GM12891 (cell line): ENCODE measurements around the gene ANKRD44.
A peak's percentile ranks its signal among the peaks of the same experiment; 100 is the strongest.

Source experiments
- POLR2A ChIP-seq: IDR thresholded peaks from 2 replicates; pipeline ENCODE4 v1.6.1; 2011; ENCODE audit warnings: low read depth, low read length, control low read depth
- POLR2AphosphoS5 ChIP-seq: IDR thresholded peaks from 2 replicates; pipeline ENCODE4 v1.6.1; 2011; ENCODE audit warnings: low read depth, low read length, control low read depth

- 0 out of 2 replicates have a peak, but pooled peaks have one; percentile 16 for TF ChIP-seq POLR2A
- TF ChIP-seq POLR2AphosphoS5: no peak
Measured at GRCh38 chr2:197216361-197216979, 94.1 kb downstream of the ANKRD44 start.
